ENCODE measurements around the gene MAGI1.

- TF ChIP-seq, protein P1, sequence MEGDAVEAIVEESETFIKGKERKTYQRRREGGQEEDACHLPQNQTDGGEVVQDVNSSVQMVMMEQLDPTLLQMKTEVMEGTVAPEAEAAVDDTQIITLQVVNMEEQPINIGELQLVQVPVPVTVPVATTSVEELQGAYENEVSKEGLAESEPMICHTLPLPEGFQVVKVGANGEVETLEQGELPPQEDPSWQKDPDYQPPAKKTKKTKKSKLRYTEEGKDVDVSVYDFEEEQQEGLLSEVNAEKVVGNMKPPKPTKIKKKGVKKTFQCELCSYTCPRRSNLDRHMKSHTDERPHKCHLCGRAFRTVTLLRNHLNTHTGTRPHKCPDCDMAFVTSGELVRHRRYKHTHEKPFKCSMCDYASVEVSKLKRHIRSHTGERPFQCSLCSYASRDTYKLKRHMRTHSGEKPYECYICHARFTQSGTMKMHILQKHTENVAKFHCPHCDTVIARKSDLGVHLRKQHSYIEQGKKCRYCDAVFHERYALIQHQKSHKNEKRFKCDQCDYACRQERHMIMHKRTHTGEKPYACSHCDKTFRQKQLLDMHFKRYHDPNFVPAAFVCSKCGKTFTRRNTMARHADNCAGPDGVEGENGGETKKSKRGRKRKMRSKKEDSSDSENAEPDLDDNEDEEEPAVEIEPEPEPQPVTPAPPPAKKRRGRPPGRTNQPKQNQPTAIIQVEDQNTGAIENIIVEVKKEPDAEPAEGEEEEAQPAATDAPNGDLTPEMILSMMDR (IDR thresholded peaks at IDR 0.05) = no peak
- TF ChIP-seq POLR2A (IDR thresholded peaks at IDR 0.05) = no peak
Observed at GRCh38 chr3:65314916-65315315, 723.8 kb downstream of the MAGI1 start.

Data from breast epithelium (tissue), 3 donors.